H1 (cell line): ENCODE data around the gene MFRP. TPM values are rescaled to one million over a fixed set of nuclear protein-coding genes. Genes with fewer than 3 reads are reported as not detected.

Experiments
- BRCA1 ChIP-seq: IDR thresholded peaks from 2 replicates; pipeline ENCODE4 v1.6.1; 2012; ENCODE audit warnings: low read depth, low read length, improper control_type of control experiment
- NANOG ChIP-seq: IDR thresholded peaks from 2 replicates; pipeline ENCODE4 v1.6.1; 2011; ENCODE audit warnings: low read length, low read depth, mild to moderate bottlenecking, inconsistent platforms; ENCODE audit not compliant: insufficient read depth, poor library complexity, severe bottlenecking
- POU5F1 ChIP-seq: IDR thresholded peaks from 2 replicates; pipeline ENCODE4 v1.6.1; 2011; ENCODE audit warnings: low read depth, mild to moderate bottlenecking, low read length, moderate library complexity
- SRF ChIP-seq: IDR thresholded peaks from 2 replicates; pipeline ENCODE4 v1.6.1; 2011; ENCODE audit warnings: mild to moderate bottlenecking, low read depth, low read length, moderate library complexity
- polyA plus RNA-seq, 7 experiments: library from polyadenylated mRNA; depleted of rRNA in 3 of 7; stranded (reverse) in 5 of 7; unstranded in 2 of 7; fragments of >200 nt in 5 of 7; fragments of 200-250 nt in 2 of 7; gene quantifications; 1 replicate in 5 of 7; 2 replicates in 1 of 7; 4 replicates in 1 of 7; pipeline versions ENCODE4 v1.2.1 to v1.2.3, GENCODE V29; 2011 to 2013; ENCODE audit warnings: missing spikeins in 2 of 7, mixed read lengths in 2 of 7
- total RNA-seq: library from RNA; stranded (reverse); fragmentation: NEBNext Ultra II Directional; extraction: Animal tissue kit (Norgen Biotek cat#: 25700); gene quantifications from 2 replicates; pipeline ENCODE4 v1.2.1, GENCODE V29; 2021
- TF ChIP-seq, protein P1 (sequence below): fragments of 300-600 bp; sonication (generic); IDR thresholded peaks from 2 replicates; pipeline ENCODE4 v1.7.1; 2012; ENCODE audit warnings: low read length, moderate library complexity, mild to moderate bottlenecking, inconsistent platforms; ENCODE audit not compliant: insufficient replicate concordance
- TF ChIP-seq, protein P2 (sequence below): IDR thresholded peaks from 2 replicates; pipeline ENCODE4 v1.6.1; 2012; ENCODE audit warnings: low read length, inconsistent platforms

Gene MFRP
- total and polyA plus RNA-seq, 2 of the 8 experiments (the other 6 are each of a cell fraction or from before 2014, with no cell fraction given): 0.02 TPM; not detected in 1

DNA sequence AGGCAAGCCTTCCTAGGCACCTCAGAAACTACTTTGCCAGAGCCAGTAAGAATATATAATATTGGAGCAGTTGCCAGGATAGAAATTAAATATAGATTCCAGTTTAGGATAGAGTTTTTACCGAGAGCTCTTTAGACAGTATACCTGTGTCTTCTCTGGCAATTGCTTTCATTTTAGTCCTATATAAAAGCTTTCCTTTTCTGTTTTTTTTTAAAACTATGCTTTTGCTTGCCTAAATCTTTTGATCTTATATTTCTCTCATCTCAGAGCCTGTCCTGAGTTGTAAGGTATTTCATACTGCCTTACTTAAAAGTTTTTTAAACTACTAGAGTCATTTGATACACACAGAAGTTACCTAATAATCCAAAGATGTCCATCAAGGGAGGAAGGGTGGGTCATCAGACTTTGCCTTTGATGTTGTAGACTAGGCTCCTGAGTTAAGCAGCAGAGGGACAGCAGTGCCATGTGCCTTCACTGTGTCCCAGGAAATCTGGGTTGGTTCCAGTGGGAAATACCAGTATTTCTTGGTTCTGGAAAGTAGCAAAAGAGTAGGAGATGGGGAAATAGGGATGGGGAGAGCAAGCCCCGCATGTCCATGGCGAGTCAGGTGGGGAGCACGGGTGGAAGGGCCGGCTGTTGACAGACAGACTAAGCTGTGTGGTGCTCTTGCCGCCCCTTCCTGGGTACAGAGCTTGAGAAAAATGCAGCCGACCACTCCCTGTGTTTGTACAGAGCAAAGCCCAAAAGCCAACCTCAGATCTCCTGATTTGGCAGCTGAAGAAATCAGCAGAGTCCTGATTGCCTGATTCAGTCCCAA lies 40.7 kb downstream of the MFRP start (continued):
- TF ChIP-seq, protein P1, sequence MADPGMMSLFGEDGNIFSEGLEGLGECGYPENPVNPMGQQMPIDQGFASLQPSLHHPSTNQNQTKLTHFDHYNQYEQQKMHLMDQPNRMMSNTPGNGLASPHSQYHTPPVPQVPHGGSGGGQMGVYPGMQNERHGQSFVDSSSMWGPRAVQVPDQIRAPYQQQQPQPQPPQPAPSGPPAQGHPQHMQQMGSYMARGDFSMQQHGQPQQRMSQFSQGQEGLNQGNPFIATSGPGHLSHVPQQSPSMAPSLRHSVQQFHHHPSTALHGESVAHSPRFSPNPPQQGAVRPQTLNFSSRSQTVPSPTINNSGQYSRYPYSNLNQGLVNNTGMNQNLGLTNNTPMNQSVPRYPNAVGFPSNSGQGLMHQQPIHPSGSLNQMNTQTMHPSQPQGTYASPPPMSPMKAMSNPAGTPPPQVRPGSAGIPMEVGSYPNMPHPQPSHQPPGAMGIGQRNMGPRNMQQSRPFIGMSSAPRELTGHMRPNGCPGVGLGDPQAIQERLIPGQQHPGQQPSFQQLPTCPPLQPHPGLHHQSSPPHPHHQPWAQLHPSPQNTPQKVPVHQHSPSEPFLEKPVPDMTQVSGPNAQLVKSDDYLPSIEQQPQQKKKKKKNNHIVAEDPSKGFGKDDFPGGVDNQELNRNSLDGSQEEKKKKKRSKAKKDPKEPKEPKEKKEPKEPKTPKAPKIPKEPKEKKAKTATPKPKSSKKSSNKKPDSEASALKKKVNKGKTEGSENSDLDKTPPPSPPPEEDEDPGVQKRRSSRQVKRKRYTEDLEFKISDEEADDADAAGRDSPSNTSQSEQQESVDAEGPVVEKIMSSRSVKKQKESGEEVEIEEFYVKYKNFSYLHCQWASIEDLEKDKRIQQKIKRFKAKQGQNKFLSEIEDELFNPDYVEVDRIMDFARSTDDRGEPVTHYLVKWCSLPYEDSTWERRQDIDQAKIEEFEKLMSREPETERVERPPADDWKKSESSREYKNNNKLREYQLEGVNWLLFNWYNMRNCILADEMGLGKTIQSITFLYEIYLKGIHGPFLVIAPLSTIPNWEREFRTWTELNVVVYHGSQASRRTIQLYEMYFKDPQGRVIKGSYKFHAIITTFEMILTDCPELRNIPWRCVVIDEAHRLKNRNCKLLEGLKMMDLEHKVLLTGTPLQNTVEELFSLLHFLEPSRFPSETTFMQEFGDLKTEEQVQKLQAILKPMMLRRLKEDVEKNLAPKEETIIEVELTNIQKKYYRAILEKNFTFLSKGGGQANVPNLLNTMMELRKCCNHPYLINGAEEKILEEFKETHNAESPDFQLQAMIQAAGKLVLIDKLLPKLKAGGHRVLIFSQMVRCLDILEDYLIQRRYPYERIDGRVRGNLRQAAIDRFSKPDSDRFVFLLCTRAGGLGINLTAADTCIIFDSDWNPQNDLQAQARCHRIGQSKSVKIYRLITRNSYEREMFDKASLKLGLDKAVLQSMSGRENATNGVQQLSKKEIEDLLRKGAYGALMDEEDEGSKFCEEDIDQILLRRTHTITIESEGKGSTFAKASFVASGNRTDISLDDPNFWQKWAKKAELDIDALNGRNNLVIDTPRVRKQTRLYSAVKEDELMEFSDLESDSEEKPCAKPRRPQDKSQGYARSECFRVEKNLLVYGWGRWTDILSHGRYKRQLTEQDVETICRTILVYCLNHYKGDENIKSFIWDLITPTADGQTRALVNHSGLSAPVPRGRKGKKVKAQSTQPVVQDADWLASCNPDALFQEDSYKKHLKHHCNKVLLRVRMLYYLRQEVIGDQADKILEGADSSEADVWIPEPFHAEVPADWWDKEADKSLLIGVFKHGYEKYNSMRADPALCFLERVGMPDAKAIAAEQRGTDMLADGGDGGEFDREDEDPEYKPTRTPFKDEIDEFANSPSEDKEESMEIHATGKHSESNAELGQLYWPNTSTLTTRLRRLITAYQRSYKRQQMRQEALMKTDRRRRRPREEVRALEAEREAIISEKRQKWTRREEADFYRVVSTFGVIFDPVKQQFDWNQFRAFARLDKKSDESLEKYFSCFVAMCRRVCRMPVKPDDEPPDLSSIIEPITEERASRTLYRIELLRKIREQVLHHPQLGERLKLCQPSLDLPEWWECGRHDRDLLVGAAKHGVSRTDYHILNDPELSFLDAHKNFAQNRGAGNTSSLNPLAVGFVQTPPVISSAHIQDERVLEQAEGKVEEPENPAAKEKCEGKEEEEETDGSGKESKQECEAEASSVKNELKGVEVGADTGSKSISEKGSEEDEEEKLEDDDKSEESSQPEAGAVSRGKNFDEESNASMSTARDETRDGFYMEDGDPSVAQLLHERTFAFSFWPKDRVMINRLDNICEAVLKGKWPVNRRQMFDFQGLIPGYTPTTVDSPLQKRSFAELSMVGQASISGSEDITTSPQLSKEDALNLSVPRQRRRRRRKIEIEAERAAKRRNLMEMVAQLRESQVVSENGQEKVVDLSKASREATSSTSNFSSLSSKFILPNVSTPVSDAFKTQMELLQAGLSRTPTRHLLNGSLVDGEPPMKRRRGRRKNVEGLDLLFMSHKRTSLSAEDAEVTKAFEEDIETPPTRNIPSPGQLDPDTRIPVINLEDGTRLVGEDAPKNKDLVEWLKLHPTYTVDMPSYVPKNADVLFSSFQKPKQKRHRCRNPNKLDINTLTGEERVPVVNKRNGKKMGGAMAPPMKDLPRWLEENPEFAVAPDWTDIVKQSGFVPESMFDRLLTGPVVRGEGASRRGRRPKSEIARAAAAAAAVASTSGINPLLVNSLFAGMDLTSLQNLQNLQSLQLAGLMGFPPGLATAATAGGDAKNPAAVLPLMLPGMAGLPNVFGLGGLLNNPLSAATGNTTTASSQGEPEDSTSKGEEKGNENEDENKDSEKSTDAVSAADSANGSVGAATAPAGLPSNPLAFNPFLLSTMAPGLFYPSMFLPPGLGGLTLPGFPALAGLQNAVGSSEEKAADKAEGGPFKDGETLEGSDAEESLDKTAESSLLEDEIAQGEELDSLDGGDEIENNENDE: no peak
- TF ChIP-seq NANOG (no peak), POU5F1 (no peak), BRCA1 (no peak), SRF (no peak)
- TF ChIP-seq, protein P2, sequence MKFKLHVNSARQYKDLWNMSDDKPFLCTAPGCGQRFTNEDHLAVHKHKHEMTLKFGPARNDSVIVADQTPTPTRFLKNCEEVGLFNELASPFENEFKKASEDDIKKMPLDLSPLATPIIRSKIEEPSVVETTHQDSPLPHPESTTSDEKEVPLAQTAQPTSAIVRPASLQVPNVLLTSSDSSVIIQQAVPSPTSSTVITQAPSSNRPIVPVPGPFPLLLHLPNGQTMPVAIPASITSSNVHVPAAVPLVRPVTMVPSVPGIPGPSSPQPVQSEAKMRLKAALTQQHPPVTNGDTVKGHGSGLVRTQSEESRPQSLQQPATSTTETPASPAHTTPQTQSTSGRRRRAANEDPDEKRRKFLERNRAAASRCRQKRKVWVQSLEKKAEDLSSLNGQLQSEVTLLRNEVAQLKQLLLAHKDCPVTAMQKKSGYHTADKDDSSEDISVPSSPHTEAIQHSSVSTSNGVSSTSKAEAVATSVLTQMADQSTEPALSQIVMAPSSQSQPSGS: no peak
- TF ChIP-seq, all 59 proteins: peak for 0
